Measurements from ENCODE around the gene STUB1.

- TF ChIP-seq POLR2AphosphoS5 (IDR thresholded peaks at IDR 0.05; ENCODE audit: low read depth, low read length), result no peak; the same call in 1 of the 2 replicates
- TF ChIP-seq TAF1 (IDR thresholded peaks at IDR 0.05; ENCODE audit: borderline replicate concordance, insufficient read depth, low read length), result no peak
- no peak for TF ChIP-seq SIN3A (IDR thresholded peaks at IDR 0.05; ENCODE audit: borderline replicate concordance, insufficient read depth, low read length)
- no peak for TF ChIP-seq REST (IDR thresholded peaks at IDR 0.05; ENCODE audit: insufficient read depth in 1 of 2, low read depth in 2 of 2, low read length in 2 of 2)
- no peak for TF ChIP-seq FOXP2 (optimal IDR thresholded peaks at IDR 0.05; ENCODE audit: borderline replicate concordance, extremely low read depth, extremely low read length, insufficient read depth)
Measured at GRCh38 chr16:727291-727977, 47.2 kb downstream of the STUB1 start.
